Measurements from ENCODE around the gene LCORL. TPM values are rescaled to one million over a fixed set of nuclear protein-coding genes. Genes with fewer than 3 reads are reported as not detected.

The LCORL gene
- total RNA-seq, 1 donor from 2014 or later: 5.3 TPM

- no peaks in the 10 kb centered on the region for H3K27me3 ChIP-seq (ENCODE audit: low read depth)
- TF ChIP-seq CTCF (IDR thresholded peaks at IDR 0.05; ENCODE audit: borderline replicate concordance): no peak
- DNase-seq: no peak
- H3K9me3 ChIP-seq (replicated peaks): peaks cover 32% of the 10 kb centered on the region
- no peak overlapping the region for H3K27ac ChIP-seq (replicated peaks)
- H3K4me1 ChIP-seq: no peaks in the 10 kb centered on the region
- intact Hi-C loops (cut with micrococcal nuclease): no loop called here
- peaks cover 7% of the 10 kb centered on the region for H3K36me3 ChIP-seq
- H3K4me3 ChIP-seq: no peak overlapping the region
These were observed 89.5 kb downstream of the LCORL start for GRCh38 chr4:17932041-17932440.

DNA sequence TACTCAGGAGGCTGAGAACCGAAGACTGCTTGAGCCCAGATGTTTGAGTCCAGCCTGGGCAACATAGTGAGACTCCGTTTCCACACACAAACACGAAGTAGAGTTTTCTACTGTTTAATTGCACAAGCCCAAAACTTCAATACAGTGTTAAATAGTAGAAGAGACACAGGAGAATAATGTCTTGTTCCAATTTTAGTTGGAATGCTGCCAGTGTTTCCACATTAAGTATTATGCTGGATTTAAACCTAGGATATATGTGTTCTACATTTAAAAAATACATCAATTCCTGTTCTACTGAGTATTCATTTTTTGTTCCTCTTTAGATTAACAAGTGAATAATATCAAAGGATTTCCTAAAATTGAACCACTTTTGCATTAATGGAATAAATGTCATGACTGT is 91.3 kb downstream of the LCORL start:
- no peak for DNase-seq
- intact Hi-C loops (cut with micrococcal nuclease): no loop called here
- Histone ChIP-seq H3K27me3 (ENCODE audit: low read depth) (no peaks in the 10 kb centered on the region), H3K4me1 (no peaks in the 10 kb centered on the region), H3K36me3 (peaks cover 7% of the 10 kb centered on the region), H3K4me3 (no peak overlapping the region), H3K9me3 (replicated peaks) (peaks cover 32% of the 10 kb centered on the region), H3K27ac (replicated peaks) (no peak overlapping the region)
- TF ChIP-seq CTCF (IDR thresholded peaks at IDR 0.05; ENCODE audit: borderline replicate concordance): no peak

DNA sequence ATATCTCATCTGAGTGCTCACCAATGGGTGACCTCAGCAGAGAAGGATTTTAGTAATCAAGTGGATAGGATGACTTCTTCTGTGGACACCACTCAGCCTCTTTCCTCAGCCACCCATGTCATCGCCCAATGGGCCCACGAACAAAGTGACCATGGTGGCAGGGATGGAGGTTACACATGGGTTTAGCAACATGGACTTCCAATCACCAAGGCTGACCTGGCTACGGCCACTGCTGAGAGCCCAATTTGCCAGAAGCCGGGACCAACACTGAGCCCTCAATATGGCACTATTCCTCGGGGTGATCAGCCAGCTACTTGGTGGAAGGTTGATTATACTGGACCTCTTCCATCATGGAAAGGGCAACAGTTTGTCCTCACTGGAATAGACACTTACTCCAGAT is 97.4 kb downstream of the LCORL start:
- Histone ChIP-seq H3K36me3 (peaks cover 10% of the 10 kb centered on the region), H3K4me3 (no peak overlapping the region), H3K9me3 (replicated peaks) (peaks cover 18% of the 10 kb centered on the region), H3K4me1 (no peaks in the 10 kb centered on the region), H3K27me3 (ENCODE audit: low read depth) (no peaks in the 10 kb centered on the region), H3K27ac (replicated peaks) (no peak overlapping the region)
- TF ChIP-seq CTCF (IDR thresholded peaks at IDR 0.05; ENCODE audit: borderline replicate concordance): no peak
- DNase-seq: no peak
- intact Hi-C loops (cut with micrococcal nuclease): no loop called here

GRCh38 chr4:17921451-17921850 is 100.1 kb downstream of the LCORL start:
- no peak for TF ChIP-seq CTCF (IDR thresholded peaks at IDR 0.05; ENCODE audit: borderline replicate concordance)
- DNase-seq: no peak
- H3K27me3 ChIP-seq (ENCODE audit: low read depth): no peaks in the 10 kb centered on the region
- no peak overlapping the region for H3K27ac ChIP-seq (replicated peaks)
- H3K36me3 ChIP-seq: peaks cover 3% of the 10 kb centered on the region
- H3K9me3 ChIP-seq (replicated peaks): peaks cover 14% of the 10 kb centered on the region
- no peaks in the 10 kb centered on the region for H3K4me1 ChIP-seq
- H3K4me3 ChIP-seq: no peak overlapping the region
- intact Hi-C loops (cut with micrococcal nuclease): no loop called here

GRCh38 chr4:17920681-17921080 is 100.9 kb downstream of the LCORL start:
- Histone ChIP-seq H3K27ac (replicated peaks) (no peak overlapping the region), H3K4me1 (no peaks in the 10 kb centered on the region), H3K27me3 (ENCODE audit: low read depth) (no peaks in the 10 kb centered on the region), H3K36me3 (peaks cover 3% of the 10 kb centered on the region), H3K4me3 (no peak overlapping the region), H3K9me3 (replicated peaks) (peaks cover 14% of the 10 kb centered on the region)
- intact Hi-C loops (cut with micrococcal nuclease): no loop called here
- no peak for DNase-seq
- no peak for TF ChIP-seq CTCF (IDR thresholded peaks at IDR 0.05; ENCODE audit: borderline replicate concordance)

DNA sequence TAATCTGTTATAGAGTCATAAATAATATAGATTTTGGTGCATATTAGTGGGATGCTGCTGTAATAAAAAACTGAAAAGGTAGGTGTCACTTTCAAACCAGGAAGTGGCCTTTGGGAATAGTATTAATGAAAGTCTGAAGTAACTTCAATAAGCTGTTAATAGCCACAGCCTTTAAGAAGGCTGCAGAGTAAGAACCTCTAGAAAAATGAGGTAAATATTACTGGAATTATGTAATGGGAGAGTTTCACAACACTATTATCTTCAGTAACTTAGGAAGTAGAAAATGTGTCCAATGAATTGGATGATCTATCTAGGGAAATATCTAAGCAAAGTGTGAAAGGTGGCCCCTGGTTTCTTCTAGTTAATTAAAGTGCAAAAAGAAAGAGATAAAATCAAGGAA is 106.1 kb downstream of the LCORL start:
- Histone ChIP-seq H3K9me3 (replicated peaks) (peaks cover 14% of the 10 kb centered on the region), H3K36me3 (peaks cover 16% of the 10 kb centered on the region), H3K27ac (replicated peaks) (no peak overlapping the region), H3K4me3 (no peak overlapping the region), H3K4me1 (no peaks in the 10 kb centered on the region), H3K27me3 (ENCODE audit: low read depth) (no peaks in the 10 kb centered on the region)
- intact Hi-C loops (cut with micrococcal nuclease): no loop called here
- no peak for DNase-seq
- TF ChIP-seq CTCF (IDR thresholded peaks at IDR 0.05; ENCODE audit: borderline replicate concordance): no peak

All from left ventricle myocardium inferior (tissue), 1 donor.